Neural cell (in vitro differentiated cells): ENCODE results near the gene ZNF512B. TPM values are rescaled to one million over a fixed set of nuclear protein-coding genes. Genes with fewer than 3 reads are reported as not detected.

Source experiments
- H2AFZ ChIP-seq: fragments of 200-600, 300-800 bp; sonication (generic), shearing (Covaris generic); 2 replicates; pipeline ENCODE4 v1.6.0; 2014; ENCODE audit warnings: low read depth, mild to moderate bottlenecking, antibody characterized with exemption, low read length, moderate library complexity
- H3F3A ChIP-seq: fragments of 200-600 bp; shearing (Covaris generic); 2 replicates; pipeline ENCODE4 v1.6.1; 2016; ENCODE audit warnings: mild to moderate bottlenecking, moderate library complexity, mixed read lengths, antibody characterized with exemption, low read length; ENCODE audit not compliant: insufficient read depth, poor library complexity, severe bottlenecking
- H3K27ac ChIP-seq: fragments of 200-600, 300-800 bp; sonication (generic), shearing (Covaris generic); 2 replicates; pipeline ENCODE4 v1.5.1; 2014; ENCODE audit warnings: mild to moderate bottlenecking, low read length, moderate library complexity
- H3K27me3 ChIP-seq: fragments of 300-800, 200-600 bp; sonication (generic), shearing (Covaris generic); 2 replicates; pipeline ENCODE4 v1.6.0; 2014; ENCODE audit warnings: mild to moderate bottlenecking, low read depth, low read length, moderate library complexity; ENCODE audit not compliant: insufficient read depth
- H3K36me3 ChIP-seq: fragments of 300-800, 200-600 bp; sonication (generic), shearing (Covaris generic); 2 replicates; pipeline ENCODE4 v1.5.1; 2014; ENCODE audit warnings: mild to moderate bottlenecking, antibody characterized with exemption, low read length, moderate library complexity; ENCODE audit not compliant: insufficient read depth
- H3K4me2 ChIP-seq: fragments of 300-800, 200-600 bp; sonication (generic), shearing (Covaris generic); 2 replicates; pipeline ENCODE4 v1.6.0; 2014; ENCODE audit warnings: mild to moderate bottlenecking, low read length
- H3K4me3 ChIP-seq: fragments of 300-800, 200-600 bp; sonication (generic), shearing (Covaris generic); 2 replicates; pipeline ENCODE4 v1.5.1; 2014; ENCODE audit warnings: mild to moderate bottlenecking, low read length, moderate library complexity
- H3K79me2 ChIP-seq: fragments of 200-600 bp; shearing (Covaris generic); replicated peaks from 2 replicates; pipeline ENCODE4 v1.6.0; 2014; ENCODE audit warnings: mild to moderate bottlenecking, low read length, moderate library complexity; ENCODE audit not compliant: insufficient read depth
- H3K9ac ChIP-seq: fragments of 300-800, 200-600 bp; sonication (generic), shearing (Covaris generic); 2 replicates; pipeline ENCODE4 v1.6.1; 2016; ENCODE audit warnings: mild to moderate bottlenecking, low read length, mixed read lengths
- H3K9me2 ChIP-seq: fragments of 200-600 bp; shearing (Covaris generic); 2 replicates; pipeline ENCODE4 v1.6.1; 2016; ENCODE audit warnings: mild to moderate bottlenecking, low read length, mixed read lengths; ENCODE audit not compliant: insufficient read depth
- H3K9me3 ChIP-seq: fragments of 200-600, 300-800 bp; sonication (generic), shearing (Covaris generic); 2 replicates; pipeline ENCODE4 v1.6.1; 2016; ENCODE audit warnings: mild to moderate bottlenecking, mixed run types, low read length, moderate library complexity, mixed read lengths
- H4K20me1 ChIP-seq: fragments of 200-600 bp; shearing (Covaris generic); 2 replicates; pipeline ENCODE4 v1.6.1; 2016; ENCODE audit warnings: mild to moderate bottlenecking, mixed run types; ENCODE audit not compliant: insufficient read depth
- CTCF ChIP-seq: fragments of 450-650 bp; IDR thresholded peaks from 2 replicates; pipeline ENCODE4 v1.5.1; 2014; ENCODE audit warnings: antibody characterized with exemption, mild to moderate bottlenecking, moderate library complexity; ENCODE audit not compliant: poor library complexity, severe bottlenecking
- EP300 ChIP-seq: fragments of 450-650 bp; conservative IDR thresholded peaks from 2 replicates; pipeline ENCODE4 v1.6.1; 2014; ENCODE audit warnings: antibody characterized with exemption, mild to moderate bottlenecking, moderate library complexity; ENCODE audit not compliant: poor library complexity, severe bottlenecking
- EZH2 ChIP-seq: fragments of 200-600, 300-800 bp; shearing (Covaris generic), sonication (generic); IDR thresholded peaks from 2 replicates; pipeline ENCODE4 v1.6.1; 2014; ENCODE audit warnings: antibody characterized with exemption, low read length, borderline replicate concordance, mild to moderate bottlenecking; ENCODE audit not compliant: insufficient read depth, poor library complexity, severe bottlenecking
- MXI1 ChIP-seq: fragments of 450-650 bp; conservative IDR thresholded peaks from 2 replicates; pipeline ENCODE4 v1.6.1; 2014; ENCODE audit warnings: antibody characterized with exemption, mild to moderate bottlenecking; ENCODE audit not compliant: poor library complexity, severe bottlenecking
- RAD21 ChIP-seq: fragments of 450-650 bp; conservative IDR thresholded peaks from 2 replicates; pipeline ENCODE4 v1.6.1; 2014; ENCODE audit warnings: antibody characterized with exemption, mild to moderate bottlenecking, moderate library complexity
- SMC3 ChIP-seq: fragments of 450-650 bp; conservative IDR thresholded peaks from 2 replicates; pipeline ENCODE4 v1.6.1; 2014; ENCODE audit warnings: antibody characterized with exemption, mild to moderate bottlenecking, moderate library complexity; ENCODE audit not compliant: poor library complexity
- TAF1 ChIP-seq: IDR thresholded peaks from 2 replicates; pipeline ENCODE4 v1.6.1; 2012; ENCODE audit warnings: low read depth
- polyA plus RNA-seq: library from polyadenylated mRNA; depleted of rRNA; stranded (reverse); fragments of >200 nt; gene quantifications from 2 replicates; pipeline ENCODE4 v1.2.3, GENCODE V29; 2014
- small RNA-seq, 3 experiments: library from RNA; depleted of rRNA; stranded (forward); fragments of <200 nt; gene quantifications; one replicate each; pipeline ENCODE3, GENCODE V24; 2012

Gene ZNF512B
- polyA plus RNA-seq, 1 donor from 2014 or later = 25.7 TPM

- Histone ChIP-seq H3K9ac (no peak overlapping the region), H3K27me3 (no peaks in the 10 kb centered on the region), H3K9me2 (no peaks in the 10 kb centered on the region), H2AFZ (no peak overlapping the region), H3K79me2 (peaks cover 50% of the 10 kb centered on the region), H4K20me1 (no peaks in the 10 kb centered on the region), H3K9me3 (no peaks in the 10 kb centered on the region), H3K27ac (no peak overlapping the region), H3F3A (no peaks in the 10 kb centered on the region), H3K4me2 (no peak overlapping the region), H3K36me3 (no peaks in the 10 kb centered on the region), H3K4me3 (no peak overlapping the region)
- TF ChIP-seq EZH2 (no peak), CTCF (no peak), SMC3 (no peak), RAD21 (no peak), EP300 (no peak), TAF1 (no peak), MXI1 (no peak)
These were observed 61.6 kb downstream of the ZNF512B start for GRCh38 chr20:63908008-63908682.

Small RNAs within 50 kb of the gene (small RNA-seq; reads per million reads assigned to genes)
- 0 reads per million in 3 experiments for gene MIR647
- 0 reads per million in 3 experiments for gene MIR941-2
- gene MIR941-4 = 0 reads per million in 3 experiments
- gene MIR941-5 = 0 reads per million in 3 experiments
- 0.07 to 33.8 (median 1.7) reads per million in 3 experiments for gene RNU1-134P

Other genes starting within 250 kb of the ZNF512B start
- 65.2 and 83.6 TPM in 2 replicates for gene LIME1, start 233.3 kb downstream of the ZNF512B start, polyA plus RNA-seq
- gene SLC2A4RG, start 230.2 kb downstream of the ZNF512B start, polyA plus RNA-seq = 52.1 and 61.8 TPM in 2 replicates
- 15.0 and 21.0 TPM in 2 replicates for gene ZBTB46, start 138.7 kb downstream of the ZNF512B start, polyA plus RNA-seq
- not detected in 2 replicates for gene ABHD16B, start 108.4 kb downstream of the ZNF512B start, polyA plus RNA-seq
- gene TPD52L2, start 104.7 kb downstream of the ZNF512B start, polyA plus RNA-seq = 142 TPM in 2 replicates
- gene DNAJC5, start 74.8 kb downstream of the ZNF512B start, polyA plus RNA-seq = 82.8 and 96.7 TPM in 2 replicates
- gene UCKL1, start 13.5 kb downstream of the ZNF512B start, polyA plus RNA-seq = 58.9 and 66.8 TPM in 2 replicates
- gene SAMD10, start 9.7 kb upstream of the ZNF512B start, polyA plus RNA-seq = 23.3 and 28.7 TPM in 2 replicates
- gene PRPF6, start 11.2 kb upstream of the ZNF512B start, polyA plus RNA-seq = 91.9 and 94.4 TPM in 2 replicates
- gene C20orf204, start 66.3 kb upstream of the ZNF512B start, polyA plus RNA-seq = 6.0 and 6.4 TPM in 2 replicates
- gene SOX18, start 79.7 kb upstream of the ZNF512B start, polyA plus RNA-seq = 0.12 TPM in 1 of 2 replicates, not detected in the other
- 87.7 and 103 TPM in 2 replicates for gene TCEA2, start 93.3 kb upstream of the ZNF512B start, polyA plus RNA-seq
- gene RGS19, start 109.6 kb upstream of the ZNF512B start, polyA plus RNA-seq = 2.6 and 3.4 TPM in 2 replicates
- gene OPRL1, start 110.2 kb upstream of the ZNF512B start, polyA plus RNA-seq = 18.3 and 18.4 TPM in 2 replicates
- gene LKAAEAR1, start 114.5 kb upstream of the ZNF512B start, polyA plus RNA-seq = 9.3 and 16.3 TPM in 2 replicates
- not detected in 2 replicates for gene NPBWR2, start 137.6 kb upstream of the ZNF512B start, polyA plus RNA-seq
- gene MYT1, start 194.5 kb upstream of the ZNF512B start, polyA plus RNA-seq = 35.8 and 42.4 TPM in 2 replicates